Measurements from ENCODE around the gene GRK4.

DNA sequence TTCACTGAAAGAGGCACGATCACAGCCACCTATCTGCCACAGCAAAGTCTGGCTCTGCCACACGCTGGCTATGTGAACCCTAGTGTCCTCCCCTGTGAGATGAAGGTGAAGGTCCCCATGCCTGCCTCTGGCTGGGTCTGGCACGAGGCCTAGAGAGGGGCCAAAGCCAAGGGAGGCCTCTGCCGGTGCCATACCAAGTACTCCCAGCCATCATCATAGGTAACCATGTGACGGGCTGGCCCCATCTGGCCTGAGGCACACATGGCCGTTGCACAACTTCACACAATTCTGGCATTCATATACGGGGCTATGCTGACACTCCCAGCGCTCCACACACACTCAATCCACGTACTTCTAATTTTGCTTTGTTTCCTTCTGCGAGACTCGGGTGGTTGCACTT is 15.4 kb upstream of the GRK4 start:
- TF ChIP-seq, protein P1, sequence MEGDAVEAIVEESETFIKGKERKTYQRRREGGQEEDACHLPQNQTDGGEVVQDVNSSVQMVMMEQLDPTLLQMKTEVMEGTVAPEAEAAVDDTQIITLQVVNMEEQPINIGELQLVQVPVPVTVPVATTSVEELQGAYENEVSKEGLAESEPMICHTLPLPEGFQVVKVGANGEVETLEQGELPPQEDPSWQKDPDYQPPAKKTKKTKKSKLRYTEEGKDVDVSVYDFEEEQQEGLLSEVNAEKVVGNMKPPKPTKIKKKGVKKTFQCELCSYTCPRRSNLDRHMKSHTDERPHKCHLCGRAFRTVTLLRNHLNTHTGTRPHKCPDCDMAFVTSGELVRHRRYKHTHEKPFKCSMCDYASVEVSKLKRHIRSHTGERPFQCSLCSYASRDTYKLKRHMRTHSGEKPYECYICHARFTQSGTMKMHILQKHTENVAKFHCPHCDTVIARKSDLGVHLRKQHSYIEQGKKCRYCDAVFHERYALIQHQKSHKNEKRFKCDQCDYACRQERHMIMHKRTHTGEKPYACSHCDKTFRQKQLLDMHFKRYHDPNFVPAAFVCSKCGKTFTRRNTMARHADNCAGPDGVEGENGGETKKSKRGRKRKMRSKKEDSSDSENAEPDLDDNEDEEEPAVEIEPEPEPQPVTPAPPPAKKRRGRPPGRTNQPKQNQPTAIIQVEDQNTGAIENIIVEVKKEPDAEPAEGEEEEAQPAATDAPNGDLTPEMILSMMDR (IDR thresholded peaks at IDR 0.05) = no peak
- TF ChIP-seq EZH2phosphoT487 (IDR thresholded peaks at IDR 0.05) = no peak
